ENCODE measurements around the gene DGKZ. TPM values are rescaled to one million over a fixed set of nuclear protein-coding genes. Genes with fewer than 3 reads are reported as not detected.

DGKZ gene
- total and polyA plus RNA-seq, 2 of the 13 experiments (the other 11 are each of a cell fraction or from before 2014, with no cell fraction given) = 15.8 to 20.7 TPM

- TF ChIP-seq ZNF770 (CRISPR knock-in tag; IDR thresholded peaks at IDR 0.05) (no peak), GATAD2A (CRISPR knock-in tag; IDR thresholded peaks at IDR 0.05) (no peak), HNRNPH1 (optimal IDR thresholded peaks at IDR 0.05; ENCODE audit: low read depth, low read length) (no peak), NRL (CRISPR knock-in tag; IDR thresholded peaks at IDR 0.05; ENCODE audit: borderline replicate concordance) (no peak), DR1 (CRISPR knock-in tag; IDR thresholded peaks at IDR 0.05) (no peak), SPEN (CRISPR knock-in tag; IDR thresholded peaks at IDR 0.05; ENCODE audit: low read depth) (no peak; the same call in 1 of the 2 replicates), MLX (CRISPR knock-in tag; IDR thresholded peaks at IDR 0.05) (no peak), NKX3-1 (CRISPR knock-in tag; IDR thresholded peaks at IDR 0.05) (no peak), TAF1 (CRISPR knock-in tag; IDR thresholded peaks at IDR 0.05) (no peak), ZNF557 (CRISPR knock-in tag; IDR thresholded peaks at IDR 0.05) (no peak), MYNN (CRISPR knock-in tag; IDR thresholded peaks at IDR 0.05; ENCODE audit: low read depth) (no peak), NFKBIZ (CRISPR knock-in tag; IDR thresholded peaks at IDR 0.05) (no peak), MAX (IDR thresholded peaks at IDR 0.05) (peak; percentile 80), MIXL1 (CRISPR knock-in tag; IDR thresholded peaks at IDR 0.05) (no peak), ZBTB46 (CRISPR knock-in tag; IDR thresholded peaks at IDR 0.05; ENCODE audit: borderline replicate concordance) (no peak), THAP9 (CRISPR knock-in tag; IDR thresholded peaks at IDR 0.05; ENCODE audit: borderline replicate concordance) (peak; percentile 64), E2F2 (CRISPR knock-in tag; IDR thresholded peaks at IDR 0.05; ENCODE audit: borderline replicate concordance) (no peak), TAF15 (IDR thresholded peaks at IDR 0.05; ENCODE audit: low read depth, low read length, poor library complexity, severe bottlenecking) (no peak), ATF7-NPFF (CRISPR knock-in tag; IDR thresholded peaks at IDR 0.05; ENCODE audit: low read depth) (no peak; the same call in 1 of the 2 replicates), ZSCAN20 (CRISPR knock-in tag; IDR thresholded peaks at IDR 0.05; ENCODE audit: borderline replicate concordance) (no peak), ZNF350 (CRISPR knock-in tag; IDR thresholded peaks at IDR 0.05; ENCODE audit: borderline replicate concordance, low read depth) (no peak)
Observed at GRCh38 chr11:46389450-46390330, 42.4 kb downstream of the DGKZ start (continued).

Data from HepG2 (cell line).